GM10847 (cell line): ENCODE data around the gene ORC4.

Experiments used
- POLR2A ChIP-seq: IDR thresholded peaks from 2 replicates; pipeline ENCODE4 v1.6.1; 2011; ENCODE audit not compliant: insufficient read length; ENCODE audit errors: extremely low read depth

The ORC4 gene

GRCh38 chr2:148026573-148026972 is 6.0 kb upstream of the ORC4 start:
- TF ChIP-seq POLR2A = no peak

- TF ChIP-seq POLR2A = no peak
Observed at GRCh38 chr2:148023861-148024260, 3.3 kb upstream of the ORC4 start.

DNA sequence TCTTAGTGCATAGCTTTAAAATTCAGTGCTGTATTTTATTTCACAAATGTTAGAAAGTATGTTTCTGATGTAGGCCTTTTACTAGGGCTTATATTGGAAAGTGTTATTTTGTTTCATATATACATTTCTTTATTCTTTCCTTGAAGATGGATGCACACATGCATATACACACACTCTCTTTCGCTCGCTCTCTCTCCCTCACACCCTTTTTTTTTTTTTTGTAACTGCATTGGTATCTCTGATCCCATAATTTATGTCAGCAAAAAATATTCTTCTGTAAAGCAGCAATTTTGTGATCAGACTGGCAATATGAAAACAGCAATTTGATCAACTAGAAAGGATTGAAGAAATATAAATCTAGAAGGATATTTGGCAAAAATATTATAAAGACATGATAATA is 2.3 kb upstream of the ORC4 start:
- no peak for TF ChIP-seq POLR2A

DNA sequence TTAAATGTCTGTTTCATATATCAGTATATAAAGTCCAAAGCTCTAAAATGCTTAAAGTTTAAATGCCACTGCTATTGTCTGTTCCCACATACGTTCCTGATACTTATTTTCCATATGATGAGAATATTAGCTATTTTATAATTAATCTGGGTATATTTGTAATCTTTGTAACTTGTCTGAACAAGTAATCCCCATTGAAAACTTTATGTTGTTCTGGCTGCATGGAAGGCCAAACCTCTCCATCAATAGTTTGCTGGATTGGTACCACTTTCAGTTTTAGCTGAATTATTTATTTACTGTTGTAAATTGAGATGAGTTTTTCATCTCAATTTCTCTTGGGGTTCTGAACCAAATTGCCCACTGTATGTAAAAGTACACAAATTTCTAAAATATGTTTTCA is 1.8 kb upstream of the ORC4 start:
- no peak for TF ChIP-seq POLR2A

GRCh38 chr2:148021886-148022285 is 1.3 kb upstream of the ORC4 start:
- no peak for TF ChIP-seq POLR2A

DNA sequence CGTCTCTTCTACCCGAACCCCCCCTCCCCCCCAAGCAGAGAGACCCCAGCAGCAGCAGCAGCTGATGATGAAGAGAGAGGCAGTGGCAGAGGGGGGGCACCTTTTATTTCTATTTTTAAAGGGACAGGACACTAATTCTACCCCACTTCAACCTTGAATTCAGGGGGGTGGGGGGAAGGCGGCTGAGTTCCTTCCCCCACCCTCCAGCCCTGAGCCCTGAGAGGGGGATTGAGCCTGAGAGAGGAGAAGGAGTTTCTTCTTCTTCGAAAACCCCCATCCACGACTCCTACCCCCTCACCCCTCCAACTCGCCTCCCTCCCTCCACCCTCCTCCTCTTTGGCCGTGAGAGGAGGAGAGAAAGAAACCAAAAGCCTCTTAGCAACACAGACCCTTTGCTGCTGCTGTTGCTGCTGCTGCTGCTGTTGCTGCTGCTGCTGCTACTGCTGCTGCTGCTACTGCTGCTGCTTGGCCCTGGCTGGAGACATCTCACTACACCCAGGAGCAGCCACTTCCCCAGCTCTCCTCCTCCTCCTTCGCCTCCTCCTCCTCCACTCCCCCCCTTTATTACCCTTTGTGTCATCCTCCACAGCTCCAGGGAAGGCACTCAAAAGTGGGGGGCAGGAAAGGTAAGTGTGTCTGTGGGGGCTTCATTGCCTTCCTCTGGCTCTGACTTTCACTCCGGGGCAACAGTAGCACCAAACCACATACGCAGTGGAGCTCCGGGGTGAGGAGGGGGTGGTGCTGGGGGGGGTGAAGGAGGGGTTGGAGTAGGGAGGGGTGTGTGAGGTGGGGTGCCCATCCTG is 723 bp upstream of the ORC4 start, which contains the start of gene MBD5:
MBD5 (plus strand) TSS at position 33 of the 803 bp plus-strand sequence.
- no peak for TF ChIP-seq POLR2A

GRCh38 chr2:148014616-148015015 is 5.9 kb downstream of the ORC4 start:
- no peak for TF ChIP-seq POLR2A

DNA sequence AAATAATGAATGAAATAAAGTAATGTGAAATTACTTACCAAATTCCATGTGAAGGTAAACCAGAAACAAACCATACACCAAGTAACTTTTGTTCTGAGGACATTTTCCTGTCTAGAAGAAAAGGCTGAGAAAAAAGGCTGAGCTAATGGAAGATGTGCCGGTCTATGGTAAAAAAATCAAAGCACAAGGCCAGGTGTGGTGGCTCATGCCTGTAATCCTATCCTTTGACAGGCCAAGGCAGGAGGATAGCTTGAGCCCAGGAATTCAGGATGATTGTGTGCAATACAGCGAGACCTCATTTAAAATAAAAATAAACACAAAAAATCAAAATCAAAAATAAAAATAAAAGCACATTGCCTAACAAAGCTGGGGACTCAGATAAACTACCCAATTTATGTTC is 6.7 kb downstream of the ORC4 start:
- TF ChIP-seq POLR2A = no peak

DNA sequence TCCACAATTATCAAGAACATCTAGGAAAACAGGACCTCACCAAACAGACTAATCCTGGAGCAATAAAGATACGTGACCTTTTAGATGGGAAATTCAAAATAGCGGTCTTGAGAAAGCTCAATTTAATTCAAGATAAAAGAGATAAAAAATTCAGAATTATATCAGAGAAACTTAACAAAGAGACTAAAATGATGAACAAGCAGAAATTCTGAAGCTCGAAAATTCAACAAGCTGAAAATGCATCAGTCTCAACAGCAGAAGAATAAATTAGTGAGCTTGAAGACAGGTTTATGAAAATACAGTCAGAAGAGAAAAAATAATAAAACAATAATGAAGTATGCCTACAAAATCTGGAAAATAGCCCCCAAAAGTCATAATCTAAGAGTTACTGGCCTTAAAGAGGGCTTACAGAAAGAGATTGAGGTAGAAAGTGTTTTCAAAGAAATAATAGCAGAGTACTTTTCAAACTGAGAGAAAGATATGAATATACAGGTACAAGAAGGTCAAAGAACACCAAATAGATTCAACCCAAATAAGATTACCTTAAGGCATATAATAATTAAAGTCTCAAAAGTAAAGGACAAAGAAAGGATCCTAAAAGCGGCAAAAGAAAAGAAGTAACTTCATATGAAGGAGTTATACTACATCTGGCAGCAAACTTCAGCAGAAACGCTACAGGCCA is 13.2 kb downstream of the ORC4 start:
- TF ChIP-seq POLR2A = no peak

- no peak for TF ChIP-seq POLR2A
Observed at GRCh38 chr2:148006249-148007007, 14.1 kb downstream of the ORC4 start.

DNA sequence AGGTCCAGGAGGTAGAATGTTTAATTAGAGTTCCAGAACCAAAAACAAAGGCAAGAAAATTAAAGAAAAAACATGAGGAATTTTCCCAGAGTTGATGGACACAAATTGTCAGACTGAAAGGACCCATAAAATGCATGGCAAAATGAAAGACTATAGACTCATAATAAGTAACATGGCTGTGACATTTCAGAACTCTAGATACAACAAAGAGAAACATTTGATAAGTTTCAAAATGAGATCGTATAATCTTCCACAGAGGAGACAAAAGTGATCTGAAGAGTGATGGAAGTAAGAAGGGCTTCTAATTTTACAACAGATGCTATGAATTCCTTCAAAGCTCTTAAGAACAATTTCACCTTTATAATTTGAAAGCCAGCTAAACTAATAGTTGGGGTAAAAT is 20.4 kb downstream of the ORC4 start:
- TF ChIP-seq POLR2A = no peak

DNA sequence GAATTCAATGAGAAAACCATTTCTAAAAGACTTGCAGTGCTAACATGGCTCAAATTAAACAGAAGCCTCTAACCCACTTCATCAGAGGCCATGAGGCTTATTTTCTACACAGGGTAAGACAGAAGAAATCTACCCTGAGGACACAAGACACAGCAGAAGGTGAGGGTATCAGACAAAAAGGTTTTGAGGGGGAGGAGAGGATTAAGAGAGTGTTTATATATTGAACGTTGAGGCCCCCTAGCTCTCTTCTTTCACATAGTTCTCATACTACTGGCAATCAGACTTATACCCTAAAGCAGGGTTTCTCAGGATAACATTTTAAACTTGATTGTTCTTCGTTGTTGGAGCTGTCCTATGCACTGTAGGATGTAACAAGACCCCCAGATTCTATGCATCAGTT is 21.4 kb downstream of the ORC4 start:
- no peak for TF ChIP-seq POLR2A

- TF ChIP-seq POLR2A = no peak
Observed at GRCh38 chr2:147998203-147998602, 22.3 kb downstream of the ORC4 start.

- TF ChIP-seq POLR2A = no peak
Observed at GRCh38 chr2:147996828-147997227, 23.7 kb downstream of the ORC4 start.

DNA sequence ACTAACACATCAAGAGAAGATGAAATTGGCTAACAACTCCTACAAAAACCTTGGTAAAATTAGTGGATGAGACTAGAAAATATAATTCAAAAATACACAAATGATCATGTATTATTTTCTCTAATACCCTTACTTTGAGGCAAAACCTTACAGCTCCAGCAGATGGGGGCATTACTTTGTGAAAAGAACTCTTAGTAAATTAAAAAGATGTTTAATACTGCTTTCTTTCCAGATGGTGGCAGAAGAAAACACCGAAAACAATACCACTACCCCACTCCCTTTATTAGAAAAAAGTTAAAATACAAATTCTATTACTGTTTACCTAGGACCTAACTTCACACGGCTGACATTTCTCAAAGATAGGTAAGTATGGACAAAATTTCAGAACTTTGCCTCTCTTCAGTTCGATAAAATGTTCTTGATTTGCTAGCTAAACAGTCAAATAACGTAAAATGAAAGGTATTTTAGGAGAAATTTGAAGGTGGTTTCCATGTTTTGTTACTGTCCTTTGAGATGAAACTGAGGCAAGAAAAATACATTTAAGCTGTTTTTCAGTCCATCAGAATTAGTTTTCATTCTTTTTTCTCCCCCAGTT is 30.6 kb downstream of the ORC4 start:
- TF ChIP-seq POLR2A = no peak

DNA sequence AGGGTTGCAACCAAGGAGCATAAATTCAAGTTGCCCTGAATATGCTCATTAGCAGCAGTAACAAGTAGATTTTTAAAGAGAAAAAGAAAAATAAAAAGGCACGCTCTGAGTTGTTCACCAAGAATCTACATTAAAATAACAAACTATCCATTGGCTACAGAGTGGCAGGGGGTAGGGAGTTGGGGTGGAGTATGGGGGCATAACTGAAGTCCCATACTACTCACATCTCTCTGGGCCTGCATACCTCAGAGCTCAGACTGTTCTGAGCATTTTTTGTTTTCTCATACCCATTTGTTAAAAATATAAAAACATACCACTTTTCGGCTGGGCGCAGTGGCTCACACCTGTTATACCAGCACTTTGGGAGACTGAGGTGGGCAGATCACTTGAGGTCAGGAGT is 31.4 kb downstream of the ORC4 start:
- no peak for TF ChIP-seq POLR2A

GRCh38 chr2:147980940-147981528 is 39.5 kb downstream of the ORC4 start:
- TF ChIP-seq POLR2A = no peak
